DMS53 treated with DMSO at 0.1 percent for 48 hours (cell line): ENCODE results near the gene USP5.
"Not testable (repeated sequence)": the region's sequence is repeated elsewhere in the genome, so short reads cannot be mapped to it uniquely, and the experiment has no call there.

ENCODE experiments used
- DNase-seq: peaks from one replicate; lab custom pipeline; 2025; ENCODE audit not compliant: unreplicated experiment; lab: John Stamatoyannopoulos, UW

The USP5 gene

GRCh38 chr12:6863033-6863432, 11.1 kb downstream of the USP5 start:
- no peak for DNase-seq

DNA sequence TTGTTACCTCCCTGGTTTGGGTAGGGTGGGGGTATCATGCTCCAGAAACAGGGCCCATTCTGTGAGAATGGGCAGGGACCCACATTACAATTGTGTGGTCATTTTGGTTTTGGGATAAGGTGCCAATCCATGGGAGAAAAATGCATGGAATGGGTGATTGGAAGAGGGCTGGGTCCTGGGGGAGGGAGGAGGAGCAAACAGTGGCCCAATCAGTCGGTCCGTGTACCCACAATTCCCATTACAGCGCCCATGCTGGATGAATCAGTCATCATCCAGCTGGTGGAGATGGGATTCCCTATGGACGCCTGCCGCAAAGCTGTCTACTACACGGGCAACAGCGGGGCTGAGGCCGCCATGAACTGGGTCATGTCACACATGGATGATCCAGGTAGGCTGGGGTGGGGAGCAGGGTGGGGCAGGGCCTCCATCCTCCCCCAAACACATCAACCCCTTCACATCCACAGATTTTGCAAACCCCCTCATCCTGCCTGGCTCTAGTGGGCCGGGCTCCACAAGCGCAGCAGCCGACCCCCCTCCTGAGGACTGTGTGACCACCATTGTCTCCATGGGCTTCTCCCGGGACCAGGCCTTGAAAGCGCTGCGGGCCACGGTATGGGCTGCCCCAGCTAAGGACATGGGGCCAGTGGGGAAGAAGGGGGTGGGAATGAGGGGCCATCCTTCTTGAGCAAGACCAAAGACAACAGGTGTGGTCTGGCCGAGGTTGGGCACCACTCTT, 11.8 kb downstream of the USP5 start:
- DNase-seq, result no peak

- DNase-seq, result not testable (repeated sequence)
These were observed 13.4 kb downstream of the USP5 start for GRCh38 chr12:6865307-6865706.

GRCh38 chr12:6866163-6866919, 14.4 kb downstream of the USP5 start:
- no peak for DNase-seq

DNA sequence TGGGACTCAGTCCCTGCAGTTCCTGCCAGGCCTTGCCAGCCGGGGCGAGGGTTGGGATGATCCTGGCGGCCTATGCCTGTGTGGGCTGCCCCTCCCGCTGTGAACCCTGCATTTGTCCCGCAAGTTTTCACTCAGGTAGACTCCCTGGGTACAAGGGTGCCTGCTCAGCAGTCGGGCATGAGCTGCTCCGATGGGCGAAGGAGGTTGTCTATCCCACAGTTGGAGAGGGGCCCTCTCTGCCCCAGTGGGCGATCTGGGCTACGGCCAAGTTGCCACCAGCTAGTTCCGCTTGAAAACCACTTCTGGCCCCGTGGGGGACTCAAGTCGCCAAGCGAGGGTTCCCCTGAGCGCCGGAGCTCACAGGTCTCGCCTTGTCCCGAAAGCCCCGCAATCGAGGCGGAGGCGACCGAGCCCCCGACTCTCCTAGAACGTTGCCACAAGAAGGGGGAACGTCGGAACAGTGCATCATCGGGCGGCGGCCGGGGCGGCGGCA, 15.0 kb downstream of the USP5 start:
- peak; percentile 60 for DNase-seq

DNA sequence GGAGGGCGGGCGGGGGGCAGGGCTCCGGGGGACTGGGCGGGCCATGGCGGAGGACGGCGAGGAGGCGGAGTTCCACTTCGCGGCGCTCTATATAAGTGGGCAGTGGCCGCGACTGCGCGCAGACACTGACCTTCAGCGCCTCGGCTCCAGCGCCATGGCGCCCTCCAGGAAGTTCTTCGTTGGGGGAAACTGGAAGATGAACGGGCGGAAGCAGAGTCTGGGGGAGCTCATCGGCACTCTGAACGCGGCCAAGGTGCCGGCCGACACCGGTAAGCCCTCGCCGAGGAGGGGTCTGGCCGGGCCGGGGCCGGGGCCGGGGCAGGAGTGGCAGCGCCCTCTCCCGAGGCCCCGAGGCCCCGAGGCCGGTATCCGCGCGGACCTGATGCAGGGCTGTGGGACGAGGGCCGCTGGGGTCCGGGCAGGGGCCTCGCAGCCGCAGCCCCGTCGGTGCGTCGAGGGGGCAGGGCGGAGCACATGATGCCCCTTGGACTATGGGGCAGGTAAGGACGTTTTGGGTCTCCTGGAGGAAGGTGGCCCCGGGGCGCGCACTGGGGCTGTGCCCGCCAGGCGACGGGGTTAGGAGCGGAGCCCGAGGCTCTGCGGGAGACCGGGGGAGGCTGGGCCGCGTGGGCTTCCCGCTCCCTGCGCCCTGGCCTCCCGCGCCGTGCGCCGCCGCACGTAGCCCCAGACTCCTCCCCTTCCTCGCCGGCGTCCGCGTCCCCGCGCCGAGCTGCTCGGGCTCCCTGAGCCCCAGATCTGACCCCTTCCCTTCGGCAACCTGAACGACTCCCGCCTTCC, 15.7 kb downstream of the USP5 start, which contains the start of gene TPI1:
TSS of gene TPI1 (plus strand) at position 119 of the 798 bp plus-strand sequence. CDS start at position 155, 36 bp downstream.
- peak; percentile 75 for DNase-seq

- DNase-seq, result peak; percentile 47
These were observed 16.5 kb downstream of the USP5 start for GRCh38 chr12:6868211-6869048.

DNA sequence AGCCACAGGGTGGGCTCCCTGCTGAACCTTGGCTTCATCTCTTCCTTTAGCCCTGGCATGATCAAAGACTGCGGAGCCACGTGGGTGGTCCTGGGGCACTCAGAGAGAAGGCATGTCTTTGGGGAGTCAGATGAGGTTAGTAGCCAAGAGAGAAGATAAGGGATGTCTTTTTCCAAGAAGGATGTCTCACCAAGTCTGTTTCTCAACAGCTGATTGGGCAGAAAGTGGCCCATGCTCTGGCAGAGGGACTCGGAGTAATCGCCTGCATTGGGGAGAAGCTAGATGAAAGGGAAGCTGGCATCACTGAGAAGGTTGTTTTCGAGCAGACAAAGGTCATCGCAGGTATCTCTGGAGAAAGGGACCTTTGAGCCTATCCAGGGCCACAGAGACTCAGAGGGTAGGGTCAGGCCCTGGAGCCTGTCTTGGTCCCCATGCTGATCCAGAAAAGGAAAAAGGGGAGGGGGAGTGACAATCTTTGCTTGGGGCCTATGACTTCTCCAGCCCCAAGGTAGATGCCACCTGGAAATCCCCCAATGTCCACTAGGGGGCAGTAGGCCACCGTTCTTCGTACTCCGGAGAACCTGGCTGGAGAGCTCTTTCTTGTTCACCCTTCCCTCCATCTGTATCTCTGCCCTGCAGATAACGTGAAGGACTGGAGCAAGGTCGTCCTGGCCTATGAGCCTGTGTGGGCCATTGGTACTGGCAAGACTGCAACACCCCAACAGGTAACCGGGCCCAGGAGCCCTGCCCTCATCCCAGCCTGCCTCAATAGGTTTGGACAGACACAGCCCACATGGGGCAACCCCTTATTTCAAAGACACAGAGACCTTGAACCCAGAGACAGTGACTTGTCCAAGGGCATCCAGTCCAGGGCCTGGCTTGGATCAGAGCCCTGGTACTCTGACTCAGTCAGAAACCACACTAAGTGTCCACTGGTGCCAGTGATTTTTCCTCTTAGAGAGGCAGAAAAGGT, 17.4 kb downstream of the USP5 start:
- DNase-seq, result peak; percentile 92

DNA sequence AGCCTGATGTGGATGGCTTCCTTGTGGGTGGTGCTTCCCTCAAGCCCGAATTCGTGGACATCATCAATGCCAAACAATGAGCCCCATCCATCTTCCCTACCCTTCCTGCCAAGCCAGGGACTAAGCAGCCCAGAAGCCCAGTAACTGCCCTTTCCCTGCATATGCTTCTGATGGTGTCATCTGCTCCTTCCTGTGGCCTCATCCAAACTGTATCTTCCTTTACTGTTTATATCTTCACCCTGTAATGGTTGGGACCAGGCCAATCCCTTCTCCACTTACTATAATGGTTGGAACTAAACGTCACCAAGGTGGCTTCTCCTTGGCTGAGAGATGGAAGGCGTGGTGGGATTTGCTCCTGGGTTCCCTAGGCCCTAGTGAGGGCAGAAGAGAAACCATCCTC, 18.4 kb downstream of the USP5 start:
- DNase-seq, result not testable (repeated sequence)

DNA sequence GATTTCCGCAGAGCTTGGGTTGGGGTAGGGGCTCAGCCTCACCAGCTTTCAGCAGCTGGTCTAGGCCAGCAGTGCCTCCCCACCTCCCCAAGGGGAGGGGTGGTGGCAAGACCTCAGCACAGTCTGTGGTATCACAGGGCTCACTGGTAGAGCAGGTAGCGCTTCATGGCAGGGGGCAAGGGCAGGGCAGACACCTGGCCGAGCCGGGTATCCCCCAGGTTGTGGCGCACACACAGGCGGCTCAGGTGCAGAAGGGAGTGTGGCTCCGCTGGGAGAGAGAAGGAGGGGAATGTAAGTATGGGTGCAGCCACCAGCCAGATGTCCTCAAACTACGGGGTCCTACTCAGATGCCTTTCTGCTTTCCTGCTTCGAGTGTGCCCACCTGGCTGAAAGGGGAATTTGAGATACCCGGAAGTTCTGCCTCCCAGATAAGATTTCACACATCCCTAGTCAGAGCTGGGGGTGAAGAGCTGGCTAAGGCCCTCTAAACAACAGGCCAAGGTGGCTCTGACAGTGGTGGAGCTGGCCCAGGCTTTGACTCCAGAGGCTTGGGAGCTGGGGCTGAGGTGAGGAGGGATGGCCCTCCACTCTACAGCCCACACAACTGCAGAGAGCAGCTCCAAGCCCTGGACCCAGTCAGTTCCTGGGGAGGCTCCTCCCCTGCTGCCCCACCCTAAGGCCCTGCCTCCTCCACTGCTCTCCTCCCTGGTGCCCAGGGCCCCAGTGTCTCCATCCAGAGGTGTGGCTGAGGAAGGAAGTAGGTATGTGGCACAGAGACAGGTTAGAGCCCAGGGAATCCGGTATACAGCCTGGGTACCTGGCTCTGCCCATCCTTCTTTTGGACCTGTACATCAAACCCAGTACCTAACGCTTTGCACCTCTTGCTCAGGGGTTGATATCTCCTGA, 19.4 kb downstream of the USP5 start:
- DNase-seq, result peak; percentile 55

GRCh38 chr12:6872073-6873048, 20.4 kb downstream of the USP5 start:
- peak; percentile 81 for DNase-seq

DNA sequence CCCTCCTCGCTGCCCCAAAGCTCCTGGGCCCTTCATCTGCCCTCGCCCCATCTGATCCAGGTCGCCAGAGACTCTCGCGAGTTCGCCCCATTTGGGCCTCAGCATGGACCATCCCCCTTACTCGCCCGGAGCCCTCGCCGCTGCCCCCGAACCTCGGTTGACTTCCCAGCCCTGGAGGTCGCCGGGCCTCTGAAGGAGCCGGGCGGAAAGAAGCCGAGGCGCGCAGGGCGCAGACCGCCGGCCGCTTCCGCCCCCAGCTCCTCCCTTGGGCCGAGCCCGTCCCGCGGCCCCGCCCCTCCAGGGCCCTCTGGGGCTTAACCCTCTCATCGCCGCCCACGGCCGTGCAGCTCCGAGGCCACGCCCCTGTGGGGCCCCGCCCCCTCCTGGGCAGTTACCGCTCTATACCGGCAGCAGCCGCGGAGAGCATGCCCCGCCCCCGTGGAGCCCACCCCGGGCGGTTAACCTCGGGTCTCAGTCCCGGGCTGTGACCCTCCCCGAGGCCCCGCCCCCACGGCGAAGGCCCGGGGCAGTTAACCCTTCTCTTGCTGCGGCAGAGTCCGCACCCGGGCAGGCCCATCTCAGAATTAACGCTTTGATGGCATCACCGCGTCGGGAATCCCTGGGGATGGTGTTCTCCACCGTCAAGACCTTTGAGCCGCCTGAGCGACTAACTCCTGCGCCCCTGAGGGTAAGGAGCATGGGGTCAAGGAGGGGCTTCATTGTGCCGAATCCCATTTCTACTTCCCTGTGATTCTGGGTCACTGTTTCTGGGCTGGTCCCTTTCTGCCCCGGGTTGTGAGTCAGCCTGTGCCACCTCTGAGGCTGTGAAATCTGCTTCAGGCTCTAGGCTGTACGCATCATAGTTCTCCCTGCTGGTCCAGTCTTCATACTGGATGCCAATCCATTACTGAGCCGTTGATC, 21.4 kb downstream of the USP5 start, which contains the start of gene SPSB2:
TSS of gene SPSB2 (minus strand) at position 210 of the 921 bp plus-strand sequence. CDS start 402 bp downstream, outside the sequence.
- peak; percentile 99 for DNase-seq

- DNase-seq, result not testable (repeated sequence)
These were observed 22.0 kb downstream of the USP5 start for GRCh38 chr12:6874015-6874368.

GRCh38 chr12:6879824-6880223, 27.9 kb downstream of the USP5 start:
- DNase-seq, result not testable (repeated sequence)

GRCh38 chr12:6883252-6883651, 31.3 kb downstream of the USP5 start:
- DNase-seq, result no peak

DNA sequence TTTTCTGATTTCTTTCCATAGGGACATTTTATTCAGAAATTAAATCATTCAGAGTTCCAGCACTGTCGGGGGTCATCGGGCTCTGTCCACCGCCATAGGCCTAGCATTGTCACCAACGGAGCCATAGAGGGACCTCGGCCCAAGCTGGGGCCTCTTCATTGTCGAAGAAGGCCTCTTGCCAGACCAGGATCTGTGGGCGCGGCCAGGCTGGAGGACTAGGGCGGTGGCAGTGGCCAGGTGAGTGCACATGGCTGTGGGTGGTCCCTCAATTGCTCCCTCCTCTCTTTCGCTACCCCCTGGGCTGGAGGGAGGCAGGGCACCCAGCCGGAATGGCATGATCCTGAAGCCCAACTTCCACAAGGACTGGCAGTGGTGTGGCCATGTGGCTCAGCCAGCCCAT, 31.7 kb downstream of the USP5 start:
- no peak for DNase-seq
